Measurements from ENCODE around the gene MEP1A. TPM values are rescaled to one million over a fixed set of nuclear protein-coding genes. Genes with fewer than 3 reads are reported as not detected.

The MEP1A gene
- total and polyA plus RNA-seq, 2 of the 4 experiments (the other 2 are of a cell fraction), result not detected

DNA sequence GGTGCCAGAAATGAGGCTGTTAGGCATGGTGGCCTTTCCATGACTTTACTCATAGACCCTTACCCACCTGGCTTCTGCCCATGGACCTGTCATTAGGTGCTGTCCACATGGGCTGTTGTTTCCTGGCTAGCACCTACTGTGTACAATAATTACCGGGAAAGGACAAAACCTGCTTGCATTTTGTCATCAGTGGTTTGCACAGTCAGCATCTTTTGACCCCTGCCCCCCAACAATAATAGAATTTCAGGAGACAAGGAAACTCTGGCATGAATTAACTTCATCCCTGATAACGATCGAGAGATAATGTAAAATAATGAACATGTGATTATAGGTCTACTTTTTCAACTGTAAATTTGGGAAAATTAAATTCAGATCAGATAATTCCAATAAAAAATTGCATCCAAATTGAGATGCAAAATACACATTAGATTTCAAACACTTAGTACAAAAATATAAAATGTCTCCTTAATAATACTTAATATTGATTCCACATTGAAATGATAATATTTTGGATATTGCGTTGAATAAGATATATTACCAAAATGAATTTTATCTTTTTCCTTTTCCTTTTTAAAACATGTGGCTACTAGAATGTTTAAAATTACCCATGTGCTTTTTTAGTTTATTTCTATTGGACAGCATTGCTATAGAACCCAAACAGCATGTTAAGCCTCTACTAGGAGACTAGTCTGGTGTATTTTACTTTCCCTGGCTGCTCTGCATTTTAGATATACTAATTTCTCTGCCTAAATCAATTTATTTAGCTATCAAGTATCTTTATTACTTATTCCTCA lies 34.0 kb upstream of the MEP1A start:
- Histone ChIP-seq H2AK5ac (ENCODE audit: low read depth, low read length) (no peak overlapping the region), H3K23ac (ENCODE audit: low read depth, low read length) (no peak overlapping the region; the same call in 1 of the 2 replicates), H2AK9ac (replicated peaks; ENCODE audit: low read depth, low read length, poor library complexity) (peak overlapping the region; percentile 42), H4K91ac (ENCODE audit: insufficient read depth, low read depth, low read length) (no peak overlapping the region), H2BK5ac (ENCODE audit: low read depth, low read length, poor library complexity, severe bottlenecking) (no peak overlapping the region), H3K9ac (ENCODE audit: low read depth, low read length) (no peak overlapping the region), H3K9me1 (ENCODE audit: insufficient read depth, low read length) (no peaks in the 10 kb centered on the region), H3K9me3 (ENCODE audit: control insufficient read depth, insufficient read depth, low read length) (no peaks in the 10 kb centered on the region), H4K8ac (ENCODE audit: low read depth in 2 of 2, low read length in 2 of 2) (no peak overlapping the region), H4K5ac (ENCODE audit: low read depth, low read length) (no peak overlapping the region), H3K4me1 (ENCODE audit: control insufficient read depth, insufficient read depth, low read length) (no peaks in the 10 kb centered on the region), H3K36me3 (ENCODE audit: control insufficient read depth, insufficient read depth, low read length) (no peaks in the 10 kb centered on the region), H3K4me3 (ENCODE audit: insufficient read depth, low read depth, low read length) (no peak overlapping the region), H2AFZ (replicated peaks; ENCODE audit: low read length, poor library complexity) (no peak overlapping the region), H2BK15ac (ENCODE audit: low read depth, low read length) (no peak overlapping the region), H4K20me1 (ENCODE audit: insufficient read depth, low read length) (no peaks in the 10 kb centered on the region), H3K79me1 (ENCODE audit: low read depth in 1 of 2, low read length in 2 of 2) (no peaks in the 10 kb centered on the region), H3K14ac (replicated peaks; ENCODE audit: low read depth, low read length) (no peak overlapping the region), H2BK20ac (ENCODE audit: low read depth, low read length) (no peak overlapping the region), H3K4me2 (ENCODE audit: low read depth, low read length) (no peak overlapping the region), H3K27ac (ENCODE audit: insufficient read depth, low read length) (no peak overlapping the region), H3K18ac (ENCODE audit: low read depth, low read length) (no peak overlapping the region), H3K56ac (ENCODE audit: extremely low read depth, insufficient read depth, low read length) (no peak overlapping the region), H3K27me3 (ENCODE audit: control insufficient read depth, insufficient read depth, low read length) (no peaks in the 10 kb centered on the region), H2BK120ac (ENCODE audit: low read depth, low read length) (no peak overlapping the region), H3K4ac (ENCODE audit: low read depth, low read length) (no peak overlapping the region)
- in situ Hi-C loops (cut with MboI; ENCODE audit: low sequenced_read_pairs) (no loop called here), intact Hi-C loops (cut with micrococcal nuclease) (no loop called here), dilution Hi-C loops (cut with HindIII; ENCODE audit: low sequenced_read_pairs, unreplicated experiment) (no loop called here)
- ChIA-PET CTCF (no interaction called here), POLR2A (ENCODE audit: unreplicated experiment) (no interaction called here)
- ATAC-seq (ENCODE audit: low read depth) (no peak), DNase-seq (no peak)
- TF ChIP-seq NFE2L2 (IDR thresholded peaks at IDR 0.05; ENCODE audit: low read depth, low read length), result no peak
- peak; percentile 84 for TF ChIP-seq MAFK (IDR thresholded peaks at IDR 0.05; ENCODE audit: low read depth, low read length)
- BruUV-seq (replicated peaks), result no TSS peak
- WGBS, 2 experiments (ENCODE audit: extremely low coverage in 2 of 2, insufficient read length in 1 of 2), result no CpG with 5 or more reads among the region's 4 CpGs

All from IMR-90 (cell line).